Small intestine (tissue), 7 donors: Measurements from ENCODE around the gene C2orf49. TPM values are rescaled to one million over a fixed set of nuclear protein-coding genes. Genes with fewer than 3 reads are reported as not detected.

ENCODE experiments used
- DNase-seq, 2 donors: peaks; one replicate each; pipeline versions ENCODE4 v3.0.0 to v3.0.0-alpha.2; 2013
- FAIRE-seq: peaks from 2 replicates; lab custom pipeline; 2012; peaks lifted over from hg19 to GRCh38; lab: Jason Lieb, UNC
- H3K27ac ChIP-seq, 3 donors: one replicate each; pipeline ENCODE4 v1.5.1; 2013; ENCODE audit warnings: low read length in 2 of 3, mild to moderate bottlenecking in 2 of 3, control low read depth in 1 of 3, inconsistent platforms in 1 of 3, low read depth in 1 of 3, moderate library complexity in 1 of 3
- H3K27me3 ChIP-seq, 3 donors: one replicate each; pipeline ENCODE4 v1.6.1; 2013; ENCODE audit warnings: low read length in 3 of 3, inconsistent platforms in 1 of 3; ENCODE audit not compliant: control insufficient read depth in 3 of 3, insufficient read depth in 3 of 3
- H3K36me3 ChIP-seq, 3 donors: one replicate each; pipeline ENCODE4 v1.6.1; 2013; ENCODE audit warnings: low read length in 3 of 3, inconsistent platforms in 1 of 3, low read depth in 1 of 3, mild to moderate bottlenecking in 1 of 3, moderate library complexity in 1 of 3; ENCODE audit not compliant: control insufficient read depth in 3 of 3, insufficient read depth in 2 of 3
- H3K4me1 ChIP-seq, 3 donors: one replicate each; pipeline ENCODE4 v1.6.1; 2013; ENCODE audit warnings: low read length in 2 of 3, inconsistent platforms in 1 of 3, low read depth in 1 of 3, mild to moderate bottlenecking in 1 of 3, moderate library complexity in 1 of 3; ENCODE audit not compliant: control insufficient read depth in 3 of 3, insufficient read depth in 2 of 3
- H3K4me3 ChIP-seq, 3 donors: one replicate each; pipeline ENCODE4 v1.5.1; 2013; ENCODE audit warnings: low read length in 3 of 3, control low read depth in 1 of 3, inconsistent platforms in 1 of 3, low read depth in 1 of 3, mild to moderate bottlenecking in 1 of 3, moderate library complexity in 1 of 3
- H3K9me3 ChIP-seq, 2 donors: one replicate each; pipeline ENCODE4 v1.6.1; 2013; ENCODE audit warnings: low read depth in 1 of 2, low read length in 1 of 2; ENCODE audit not compliant: control insufficient read depth in 2 of 2, insufficient read depth in 1 of 2
- WGBS, 3 donors: extraction: QIAGEN DNeasy Blood & Tissue Kit; methylation state at CpG; one replicate each; pipeline ENCODE4 v1.1.7; 2013; 5-methylcytosine and 5-hydroxymethylcytosine counted together
- polyA plus RNA-seq, 4 donors: library from polyadenylated mRNA; stranded (reverse) in 3 of 4; unstranded in 1 of 4; fragments of 200-250 nt in 3 of 4; fragments of 120-200 nt in 1 of 4; gene quantifications; one replicate each; pipeline versions ENCODE4 v1.2.1 to v1.2.3, GENCODE V29; 2013
- donor health status: healthy with polysubstance abuse.
- donor health status: control.
- donor health status: control.
- donor health status: Bipolar disorder and iron deficiency.
- donor health status: healthy.

The C2orf49 gene
- polyA plus RNA-seq, 4 donors, result 6.9 to 20.5 (median 8.2) TPM

GRCh38 chr2:105369777-105370690, 32.7 kb downstream of the C2orf49 start:
- FAIRE-seq (no peak), DNase-seq (peak; percentile 91 to 92)
- Histone ChIP-seq H3K27ac (peak overlapping the region in 1 of 3 donors; percentile 6), H3K27me3 (no peaks in the 10 kb centered on the region), H3K4me1 (peaks cover 0 to 3% (median 0%) of the 10 kb centered on the region in 3 donors), H3K4me3 (no peak overlapping the region), H3K9me3 (no peaks in the 10 kb centered on the region), H3K36me3 (peaks cover 7 to 25% (median 10%) of the 10 kb centered on the region in 3 donors)
- WGBS, 3 donors, result 39 to 41% (median 40%) methylated on average over 30 of the region's 30 CpGs

GRCh38 chr2:105371156-105371555, 33.8 kb downstream of the C2orf49 start:
- peak overlapping the region in 1 of 3 donors; percentile 40 for H3K27ac ChIP-seq
- no peaks in the 10 kb centered on the region for H3K27me3 ChIP-seq
- H3K4me3 ChIP-seq, result no peak overlapping the region
- peaks cover 0 to 3% (median 0%) of the 10 kb centered on the region in 3 donors for H3K4me1 ChIP-seq
- DNase-seq (peak in 1 of 2 donors; percentile 22), FAIRE-seq (no peak)
- peaks cover 4 to 28% (median 10%) of the 10 kb centered on the region in 3 donors for H3K36me3 ChIP-seq
- H3K9me3 ChIP-seq, result no peaks in the 10 kb centered on the region
- 89 to 91% (median 89%) methylated on average over 10 of the region's 10 CpGs for WGBS, 3 donors

- Histone ChIP-seq H3K27ac (peak overlapping the region; percentile 17 to 42 (median 40)), H3K4me3 (no peak overlapping the region), H3K36me3 (peaks cover 0 to 25% (median 10%) of the 10 kb centered on the region in 3 donors), H3K27me3 (no peaks in the 10 kb centered on the region), H3K9me3 (no peaks in the 10 kb centered on the region), H3K4me1 (peaks cover 0 to 3% (median 0%) of the 10 kb centered on the region in 3 donors)
- FAIRE-seq (no peak), DNase-seq (no peak)
- 71 to 86% (median 72%) methylated on average over 4 of the region's 4 CpGs for WGBS, 3 donors
Observed at GRCh38 chr2:105371810-105372209, 34.5 kb downstream of the C2orf49 start.

GRCh38 chr2:105373344-105373781, 36.0 kb downstream of the C2orf49 start:
- 67 to 75% (median 70%) methylated on average over 9 of the region's 9 CpGs for WGBS, 3 donors
- FAIRE-seq, result no peak

GRCh38 chr2:105373895-105374401, 36.6 kb downstream of the C2orf49 start:
- DNase-seq (peak in 1 of 2 donors; percentile 29), FAIRE-seq (no peak)
- H3K27ac ChIP-seq, result peak overlapping the region in 2 of 3 donors; percentile 33 to 91
- H3K27me3 ChIP-seq, result peaks cover 0 to 2% (median 0%) of the 10 kb centered on the region in 3 donors
- peaks cover 0 to 4% (median 3%) of the 10 kb centered on the region in 3 donors for H3K4me1 ChIP-seq
- 70 to 87% (median 75%) methylated on average over 9 of the region's 9 CpGs for WGBS, 3 donors
- peaks cover 0 to 25% (median 7%) of the 10 kb centered on the region in 3 donors for H3K36me3 ChIP-seq
- H3K9me3 ChIP-seq, result no peaks in the 10 kb centered on the region
- no peak overlapping the region for H3K4me3 ChIP-seq

More at GRCh38 chr2:105373344-105373781, 36.0 kb downstream of the C2orf49 start:
- Histone ChIP-seq H3K4me1 (peaks cover 0 to 3% (median 3%) of the 10 kb centered on the region in 3 donors), H3K27ac (peak overlapping the region in 1 of 3 donors; percentile 91), H3K9me3 (no peaks in the 10 kb centered on the region), H3K4me3 (no peak overlapping the region), H3K27me3 (peaks cover 0 to 2% (median 0%) of the 10 kb centered on the region in 3 donors), H3K36me3 (peaks cover 0 to 25% (median 3%) of the 10 kb centered on the region in 3 donors)
- DNase-seq, result no peak

GRCh38 chr2:105375001-105375561, 37.7 kb downstream of the C2orf49 start:
- peaks cover 0 to 12% (median 1%) of the 10 kb centered on the region in 3 donors for H3K4me1 ChIP-seq
- peaks cover 0 to 2% (median 0%) of the 10 kb centered on the region in 3 donors for H3K27me3 ChIP-seq
- H3K27ac ChIP-seq, result peak overlapping the region in 1 of 3 donors; percentile 91
- 71 to 84% (median 82%) methylated on average over 15 of the region's 15 CpGs for WGBS, 3 donors
- FAIRE-seq (no peak), DNase-seq (no peak)
- H3K36me3 ChIP-seq, result peaks cover 0 to 25% (median 7%) of the 10 kb centered on the region in 3 donors
- H3K4me3 ChIP-seq, result no peak overlapping the region
- no peaks in the 10 kb centered on the region for H3K9me3 ChIP-seq

- no peak for FAIRE-seq
Observed at GRCh38 chr2:105376010-105376409, 38.7 kb downstream of the C2orf49 start.

GRCh38 chr2:105376789-105377240, 39.5 kb downstream of the C2orf49 start:
- no peak for FAIRE-seq

More at GRCh38 chr2:105376010-105376409, 38.7 kb downstream of the C2orf49 start:
- no peak overlapping the region for H3K4me3 ChIP-seq
- H3K4me1 ChIP-seq, result peaks cover 0 to 13% (median 0%) of the 10 kb centered on the region in 3 donors
- H3K27ac ChIP-seq, result peak overlapping the region in 1 of 3 donors; percentile 57
- H3K36me3 ChIP-seq, result peaks cover 0 to 25% (median 7%) of the 10 kb centered on the region in 3 donors
- H3K27me3 ChIP-seq, result peaks cover 0 to 2% (median 0%) of the 10 kb centered on the region in 3 donors
- 84 to 88% (median 87%) methylated on average over 11 of the region's 11 CpGs for WGBS, 3 donors
- DNase-seq, result no peak
- H3K9me3 ChIP-seq, result no peaks in the 10 kb centered on the region

More at GRCh38 chr2:105376789-105377240, 39.5 kb downstream of the C2orf49 start:
- DNase-seq, result no peak
- H3K27ac ChIP-seq, result peak overlapping the region in 1 of 3 donors; percentile 17
- no peak overlapping the region for H3K4me3 ChIP-seq
- H3K9me3 ChIP-seq, result no peaks in the 10 kb centered on the region
- H3K27me3 ChIP-seq, result peaks cover 0 to 2% (median 0%) of the 10 kb centered on the region in 3 donors
- peaks cover 0 to 23% (median 8%) of the 10 kb centered on the region in 3 donors for H3K36me3 ChIP-seq
- WGBS, 3 donors, result 86 to 94% (median 88%) methylated on average over 5 of the region's 5 CpGs
- H3K4me1 ChIP-seq, result peaks cover 0 to 13% (median 0%) of the 10 kb centered on the region in 3 donors
